HG02763 (cell line): Measurements from ENCODE around the gene FOXQ1.

Source experiments
- ATAC-seq: cut with Tn5 transposase; IDR thresholded peaks from one replicate; pipeline ENCODE4 v1.9.1; 2021; ENCODE audit warnings: mild to moderate bottlenecking, moderate library complexity; ENCODE audit not compliant: unreplicated experiment

Gene FOXQ1

GRCh38 chr6:1290086-1290485 is 21.8 kb upstream of the FOXQ1 start:
- no peak for ATAC-seq

GRCh38 chr6:1290805-1291204 is 21.1 kb upstream of the FOXQ1 start:
- no peak for ATAC-seq

GRCh38 chr6:1291381-1291780 is 20.5 kb upstream of the FOXQ1 start:
- no peak for ATAC-seq

GRCh38 chr6:1295420-1295819 is 16.5 kb upstream of the FOXQ1 start:
- ATAC-seq: no peak

GRCh38 chr6:1296079-1296478 is 15.8 kb upstream of the FOXQ1 start:
- ATAC-seq: no peak

- ATAC-seq: no peak
Measured at GRCh38 chr6:1296542-1296941, 15.4 kb upstream of the FOXQ1 start.

- ATAC-seq: no peak
Measured at GRCh38 chr6:1297746-1298145, 14.2 kb upstream of the FOXQ1 start.

GRCh38 chr6:1298768-1299167 is 13.1 kb upstream of the FOXQ1 start:
- no peak for ATAC-seq

GRCh38 chr6:1306133-1306532 is 5.8 kb upstream of the FOXQ1 start:
- ATAC-seq: no peak

- ATAC-seq: no peak
Measured at GRCh38 chr6:1309366-1309765, 2.5 kb upstream of the FOXQ1 start.

- no peak for ATAC-seq
Measured at GRCh38 chr6:1310628-1311399, 1.1 kb upstream of the FOXQ1 start.

GRCh38 chr6:1312203-1312472 is 240 bp downstream of the FOXQ1 start:
- no peak for ATAC-seq

GRCh38 chr6:1312473-1313367 is 822 bp downstream of the FOXQ1 start:
- ATAC-seq: no peak

GRCh38 chr6:1313384-1313766 is 1.5 kb downstream of the FOXQ1 start:
- no peak for ATAC-seq

GRCh38 chr6:1313767-1314503 is 2.0 kb downstream of the FOXQ1 start:
- no peak for ATAC-seq

- no peak for ATAC-seq
Measured at GRCh38 chr6:1314617-1315016, 2.7 kb downstream of the FOXQ1 start.

- ATAC-seq: no peak
Measured at GRCh38 chr6:1315201-1315559, 3.3 kb downstream of the FOXQ1 start.

GRCh38 chr6:1315560-1316386 is 3.9 kb downstream of the FOXQ1 start:
- ATAC-seq: no peak

GRCh38 chr6:1316489-1316971 is 4.6 kb downstream of the FOXQ1 start:
- no peak for ATAC-seq

GRCh38 chr6:1317302-1317815 is 5.5 kb downstream of the FOXQ1 start:
- ATAC-seq: no peak

- no peak for ATAC-seq
Measured at GRCh38 chr6:1318036-1318435, 6.1 kb downstream of the FOXQ1 start.
